ENCODE results near the gene SPATS2L. TPM values are rescaled to one million over a fixed set of nuclear protein-coding genes. Genes with fewer than 3 reads are reported as not detected.
A peak's percentile ranks its signal among the peaks of the same experiment; 100 is the strongest.

Gene SPATS2L
- polyA plus RNA-seq, 1 of the 3 experiments (the other 2 are of a cell fraction), result 86.8 TPM

- Histone ChIP-seq H2AFZ (ENCODE audit: low read depth) (no peak overlapping the region), H3K9me3 (no peaks in the 10 kb centered on the region), H3K79me2 (ENCODE audit: insufficient read depth) (peaks cover 53% of the 10 kb centered on the region; the same call in 1 of the 2 replicates), H3F3A (replicated peaks; ENCODE audit: insufficient read depth) (peaks cover 56% of the 10 kb centered on the region), H3K36me3 (replicated peaks in 1 of 2; ENCODE audit: control insufficient read depth in 1 of 2, insufficient read depth in 2 of 2, low read length in 1 of 2) (peaks cover 0 to 15% of the 10 kb centered on the region in 2 experiments), H4K20me1 (ENCODE audit: insufficient read depth) (no peaks in the 10 kb centered on the region), H3K27me3 (ENCODE audit: insufficient read depth) (no peaks in the 10 kb centered on the region), H3K27ac (ENCODE audit: low read depth in 2 of 2, low read length in 1 of 2) (peak overlapping the region; percentile 51 to 95; a peak in 3 of 4 replicates), H3K9ac (peak overlapping the region; percentile 46; the same call in 1 of the 2 replicates), H3K4me1 (ENCODE audit: control insufficient read depth in 1 of 2, insufficient read depth in 2 of 2, low read depth in 1 of 2, low read length in 1 of 2) (peaks cover 2 to 45% of the 10 kb centered on the region in 2 experiments), H3K4me3 (ENCODE audit: low read depth in 2 of 2, low read length in 1 of 2) (peak overlapping the region in 1 of 2 experiments; percentile 49; a peak in 2 of 4 replicates), H3K9me2 (no peaks in the 10 kb centered on the region), H3K4me2 (peak overlapping the region; percentile 72)
- no peak for TF ChIP-seq RFX5 (IDR thresholded peaks at IDR 0.05; ENCODE audit: low read length)
- TF ChIP-seq FOXM1 (IDR thresholded peaks at IDR 0.05; ENCODE audit: low read depth), result peak; percentile 97
- TF ChIP-seq MEF2A (IDR thresholded peaks at IDR 0.05; ENCODE audit: borderline replicate concordance, low read depth), result no peak
- TF ChIP-seq CTCF (IDR thresholded peaks at IDR 0.05), result no peak; the same call in 1 of the 2 replicates
- peak; percentile 53; the same call in 1 of the 2 replicates for TF ChIP-seq PBX3 (IDR thresholded peaks at IDR 0.05)
- TF ChIP-seq EP300 (IDR thresholded peaks at IDR 0.05; ENCODE audit: borderline replicate concordance in 1 of 2, low read depth in 1 of 2, low read length in 1 of 2), result peak in 1 of 2 experiments; percentile 75; a peak in 1 of 4 replicates
- TF ChIP-seq GABPA (IDR thresholded peaks at IDR 0.05; ENCODE audit: low read depth), result no peak
- TF ChIP-seq REST (IDR thresholded peaks at IDR 0.05; ENCODE audit: low read depth, low read length), result no peak
- peak; percentile 65 for TF ChIP-seq JUND (IDR thresholded peaks at IDR 0.05)
- peak; percentile 46; the same call in 1 of the 2 replicates for TF ChIP-seq MAX (IDR thresholded peaks at IDR 0.05; ENCODE audit: low read depth)
- TF ChIP-seq NFIC (IDR thresholded peaks at IDR 0.05; ENCODE audit: borderline replicate concordance), result no peak
- no peak for TF ChIP-seq TAF1 (IDR thresholded peaks at IDR 0.05; ENCODE audit: borderline replicate concordance, low read depth, low read length)
- TF ChIP-seq NRF1 (IDR thresholded peaks at IDR 0.05; ENCODE audit: low read depth, low read length), result no peak
- TF ChIP-seq TCF12 (IDR thresholded peaks at IDR 0.05), result peak; percentile 59
- peak; percentile 82 for TF ChIP-seq FOSL2 (IDR thresholded peaks at IDR 0.05; ENCODE audit: borderline replicate concordance, low read depth)
- 0 out of 2 replicates have a peak, but pooled peaks have one; percentile 15 for TF ChIP-seq ZBTB33 (IDR thresholded peaks at IDR 0.05; ENCODE audit: borderline replicate concordance, low read depth)
- TF ChIP-seq RXRA (IDR thresholded peaks at IDR 0.05; ENCODE audit: borderline replicate concordance, low read depth), result peak; percentile 51; the same call in 1 of the 2 replicates
- WGBS (ENCODE audit: low lambda C conversion rate), result 77% methylated on average over 19 of the region's 19 CpGs
- ChIA-PET POLR2A (no interaction called here), CTCF (interaction anchor here (1.2 to 1.6 kb wide), 2 partner anchors 11 to 73 kb away, joined by 4 to 5 read pairs; no protein-coding TSS in a partner anchor)
- no peak for DNase-seq
These were observed 102.2 kb downstream of the SPATS2L start for GRCh38 chr2:200408428-200409316.
